Measurements from ENCODE around the gene DDX1.

The DDX1 gene

DNA sequence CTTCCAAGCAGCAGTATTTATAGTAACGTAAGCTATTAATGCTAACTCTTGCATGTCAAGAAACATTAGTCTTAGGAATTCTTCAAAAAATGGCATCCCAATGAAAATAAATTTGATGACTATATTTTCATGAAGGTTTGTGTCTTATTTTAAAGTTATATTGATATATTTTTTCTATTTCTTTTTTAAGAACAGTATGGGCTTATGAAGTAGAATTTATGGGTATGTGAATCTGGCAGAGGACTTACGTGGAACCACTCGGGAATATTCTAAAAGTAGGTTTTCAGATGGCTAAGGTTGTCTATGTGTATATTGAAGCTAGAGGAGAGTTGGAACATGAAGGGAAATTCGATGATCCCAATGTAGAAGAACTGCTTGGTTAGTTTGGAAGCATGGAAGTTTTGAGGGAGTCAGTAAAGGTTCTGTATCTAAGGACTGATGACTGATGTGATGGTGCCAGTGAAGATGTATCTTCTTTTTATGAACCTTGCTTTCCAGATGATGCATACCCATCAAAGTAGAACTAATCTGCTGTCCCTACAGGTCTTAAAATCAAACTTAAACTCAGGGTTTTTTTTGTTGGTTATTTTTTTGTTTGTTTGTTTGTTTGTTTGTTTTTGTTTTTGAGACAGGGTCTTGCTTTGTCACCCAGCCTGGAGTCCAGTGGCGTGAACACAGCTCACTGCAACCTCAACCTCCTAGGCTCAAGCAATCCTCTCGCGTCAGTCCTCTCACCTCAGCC is 39.5 kb downstream of the DDX1 start:
- DNase-seq = no peak

DNA sequence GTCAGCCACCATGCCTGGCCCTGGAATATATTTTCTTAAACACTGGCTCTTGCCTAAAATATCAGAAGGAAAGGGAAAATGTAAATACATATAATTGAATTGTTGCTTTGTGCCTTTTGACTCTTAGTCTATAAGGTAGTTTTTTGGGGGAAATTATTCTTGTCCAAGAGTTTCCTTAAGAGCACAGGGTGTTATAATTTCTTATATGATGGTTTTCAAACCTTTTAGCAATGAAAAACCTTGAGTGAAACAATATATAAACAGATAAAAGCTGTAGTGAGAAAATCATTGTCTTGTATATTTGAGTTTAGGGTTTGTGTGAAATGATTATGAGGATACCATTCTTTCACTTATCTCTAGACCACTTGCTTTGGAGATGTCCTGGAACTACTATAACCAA is 40.2 kb downstream of the DDX1 start:
- DNase-seq = no peak

DNA sequence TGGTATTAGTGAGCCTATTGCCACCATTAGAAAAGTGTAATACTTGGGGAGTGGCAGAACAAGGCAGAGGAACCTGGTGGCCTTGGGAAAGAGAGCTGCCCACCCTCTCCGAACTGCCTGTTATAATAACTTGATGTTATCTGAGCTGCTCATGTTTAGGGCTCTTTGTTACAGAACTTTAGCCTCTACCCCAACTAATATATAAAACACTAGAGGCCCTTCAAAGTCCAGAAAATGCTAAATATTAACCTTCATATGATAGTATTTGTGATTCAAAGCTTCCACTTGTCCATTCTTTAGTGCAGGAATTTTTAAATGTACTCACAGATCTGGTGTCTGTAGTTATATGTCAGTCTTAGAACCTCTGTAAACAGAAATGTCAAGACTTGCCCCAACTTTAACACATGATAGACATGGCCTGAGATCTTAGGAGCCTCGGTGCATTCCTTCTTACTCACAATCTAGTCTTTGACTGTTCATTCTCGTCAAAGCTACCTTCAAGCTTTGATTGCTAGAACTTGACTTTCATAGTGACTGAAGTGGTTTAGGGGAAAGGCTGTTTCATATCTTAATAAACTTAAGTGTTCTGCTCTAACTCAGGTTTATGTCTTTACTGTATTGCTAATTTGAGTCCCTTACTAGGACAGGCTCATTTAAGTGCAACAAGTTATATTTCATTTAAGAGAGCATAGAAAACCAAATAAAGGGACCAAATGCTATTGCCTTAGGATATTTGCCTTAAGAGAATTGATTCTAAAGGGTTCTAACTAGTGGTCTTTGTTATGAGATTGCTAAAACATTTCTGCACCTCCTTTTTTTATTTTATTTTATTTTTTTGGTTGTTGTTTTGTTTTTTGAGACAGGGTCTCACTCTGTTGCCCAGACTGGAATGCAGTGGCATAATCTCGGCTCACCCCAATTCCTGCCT is 41.6 kb downstream of the DDX1 start:
- DNase-seq = no peak

DNA sequence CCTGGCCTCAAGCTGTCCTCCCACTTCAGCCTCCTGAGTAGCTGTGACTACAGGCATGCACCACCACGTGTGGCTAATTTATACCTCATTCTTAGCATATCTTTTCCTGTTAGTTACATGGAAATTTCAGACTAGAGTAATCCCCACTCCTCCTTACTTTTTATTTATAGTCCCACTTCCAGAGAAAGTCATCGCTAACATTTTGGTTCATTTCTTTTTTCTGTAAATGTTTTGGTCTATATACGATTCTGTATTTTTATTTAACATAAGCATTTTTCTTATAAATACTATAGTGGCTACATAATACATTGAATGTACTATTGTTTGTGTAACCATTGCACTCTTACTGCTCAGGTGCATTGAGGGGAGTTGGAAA is 42.3 kb downstream of the DDX1 start:
- DNase-seq = no peak

DNA sequence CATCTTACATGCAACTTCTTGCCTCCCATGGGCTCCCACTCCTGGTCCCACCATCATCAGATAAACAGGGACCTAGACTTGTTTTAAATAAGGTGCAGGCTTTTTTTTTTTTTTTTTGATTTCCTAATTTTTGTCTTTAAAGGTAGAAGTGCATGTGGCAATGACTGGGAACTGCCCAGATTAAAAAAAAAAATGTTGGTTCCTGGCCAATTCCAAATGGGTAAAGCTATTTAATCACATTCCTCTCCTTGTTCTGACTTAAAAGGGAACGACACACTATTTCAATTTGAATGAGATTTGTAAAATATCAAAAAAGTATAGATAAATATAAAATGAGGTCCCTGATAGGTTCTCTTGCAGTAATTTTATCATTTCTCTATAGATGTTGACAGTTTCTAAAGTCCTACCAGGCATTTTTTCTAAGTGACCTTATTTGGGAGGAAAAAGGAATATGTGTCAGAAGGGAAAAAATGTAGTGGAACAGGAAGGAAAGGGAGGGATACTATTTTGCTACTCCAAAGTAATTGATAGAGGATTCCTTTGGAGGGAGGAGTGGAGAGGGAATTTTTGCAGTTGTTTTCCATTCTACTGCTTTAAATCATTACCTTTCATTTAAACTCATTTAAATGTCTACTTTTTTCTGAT is 43.3 kb downstream of the DDX1 start:
- no peak for DNase-seq

DNA sequence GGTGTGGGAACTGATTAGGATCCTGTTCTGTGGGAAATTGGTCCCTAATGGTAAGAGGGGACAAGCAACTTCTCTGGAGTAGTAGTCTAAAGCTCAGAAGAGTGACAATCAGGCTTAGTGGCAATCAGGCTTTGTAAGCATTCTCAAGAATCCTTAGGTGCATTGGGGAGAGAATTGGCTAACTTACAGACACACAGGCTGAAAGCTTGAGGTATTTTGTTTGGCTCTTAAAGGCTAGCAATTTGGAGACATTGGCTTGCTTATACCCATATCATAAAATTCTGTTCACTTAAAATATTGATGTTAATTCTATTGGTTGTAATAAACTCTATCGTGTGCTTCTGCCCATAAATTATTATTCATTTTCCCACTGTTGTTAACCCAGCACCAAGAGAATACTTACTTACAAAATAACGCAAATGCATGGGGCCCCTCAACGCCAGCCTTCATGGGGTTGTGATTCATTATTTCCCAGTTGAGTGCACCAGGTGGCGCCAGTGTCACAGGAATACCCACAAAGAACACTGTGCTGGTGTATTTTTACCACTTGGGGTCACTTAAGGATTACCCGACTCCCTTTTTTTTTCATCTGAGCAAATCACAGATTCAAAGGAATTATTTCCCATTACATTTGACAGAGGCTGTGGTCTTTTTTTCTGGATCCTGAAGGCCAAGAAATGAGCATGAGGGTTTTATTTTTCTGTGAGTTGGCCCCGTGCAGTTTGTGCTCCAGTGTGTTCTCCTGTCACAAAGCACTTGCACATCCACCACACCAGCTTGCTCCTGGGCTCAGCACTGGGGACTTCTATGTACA is 45.5 kb downstream of the DDX1 start:
- DNase-seq = peak; percentile 60

DNA sequence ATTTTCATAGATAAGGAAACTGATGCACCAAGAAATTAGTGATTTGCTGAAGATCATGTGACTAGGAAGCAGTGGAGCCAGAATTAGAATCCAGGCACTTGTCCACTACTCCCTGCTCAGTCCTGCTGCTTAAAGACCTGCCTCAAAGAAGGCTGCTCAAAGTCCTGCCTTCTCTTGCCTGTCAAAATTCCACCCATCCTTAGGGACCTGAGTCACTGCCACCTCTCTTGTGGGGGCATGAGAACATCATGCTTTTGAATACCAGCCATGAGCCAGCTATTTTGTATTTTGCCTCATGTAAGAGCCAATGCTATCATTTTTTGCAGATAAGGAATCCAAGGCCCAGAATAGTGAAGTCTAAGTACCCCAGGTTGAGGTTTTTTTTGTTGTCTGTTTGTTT is 47.1 kb downstream of the DDX1 start:
- DNase-seq = no peak

DNA sequence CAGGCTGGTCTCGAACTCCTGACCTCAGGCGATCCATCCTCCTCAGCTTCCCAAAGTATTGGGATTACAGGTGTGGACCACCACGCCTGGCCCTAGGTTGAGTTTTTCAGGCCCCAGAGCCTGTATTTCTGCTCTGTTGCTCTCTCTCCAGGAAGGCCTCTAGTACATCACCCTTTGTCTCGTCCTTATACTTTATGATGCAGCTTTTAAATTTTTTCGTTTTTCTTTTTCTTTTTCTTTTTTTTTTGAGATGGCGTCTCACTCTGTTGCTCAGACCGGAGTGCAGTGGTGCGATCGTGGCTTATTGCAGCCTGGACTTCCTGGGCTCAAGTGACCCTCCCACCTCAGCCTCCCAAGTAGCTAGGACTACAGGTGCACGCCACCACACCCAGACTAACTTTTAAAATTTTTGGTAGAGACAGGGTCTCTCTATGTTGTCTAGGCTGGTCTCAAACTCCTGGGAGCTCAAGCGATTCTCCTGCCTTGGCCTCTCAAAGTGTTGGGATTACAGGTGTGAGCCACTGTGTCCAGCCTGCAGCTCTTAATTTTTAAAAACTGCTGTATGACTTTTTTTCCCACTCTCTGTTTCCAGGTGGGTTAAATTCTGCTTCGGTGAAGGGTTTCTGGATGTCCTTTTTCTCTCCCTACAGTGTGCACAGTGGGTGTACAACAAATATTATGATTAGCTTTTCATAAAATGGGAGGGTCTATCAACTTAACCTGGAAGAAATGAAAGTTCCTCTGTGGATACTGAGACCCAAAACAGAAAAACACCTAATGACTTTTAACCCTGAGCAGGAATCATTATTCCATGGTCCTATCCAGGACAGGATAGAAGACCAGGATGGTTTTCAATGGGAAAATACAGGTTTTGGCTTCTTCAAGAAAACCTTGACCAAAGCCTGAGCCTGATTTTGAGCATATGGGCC is 47.9 kb downstream of the DDX1 start:
- no peak for DNase-seq

DNA sequence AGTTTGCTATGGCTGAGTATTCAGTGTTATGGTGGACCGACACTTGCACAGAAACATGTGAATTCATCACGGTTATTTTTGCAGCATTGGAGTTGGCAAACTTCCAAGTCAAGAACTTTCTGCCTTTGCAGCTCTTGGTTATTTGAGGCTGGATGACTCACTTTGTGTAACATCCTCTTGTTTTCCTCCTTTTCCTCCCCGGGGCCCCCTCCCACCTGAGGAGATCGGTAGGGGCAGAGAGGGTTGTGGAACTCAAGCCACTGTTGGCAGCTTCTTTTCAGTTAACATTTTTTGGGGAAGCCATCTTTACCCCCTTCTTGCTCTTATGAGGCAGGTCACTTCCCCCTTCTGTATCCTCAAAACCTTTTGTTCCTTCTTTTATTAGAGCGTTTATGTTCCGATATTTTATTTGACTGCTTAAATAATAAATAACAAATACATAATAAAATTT is 48.6 kb downstream of the DDX1 start:
- DNase-seq = no peak

DNA sequence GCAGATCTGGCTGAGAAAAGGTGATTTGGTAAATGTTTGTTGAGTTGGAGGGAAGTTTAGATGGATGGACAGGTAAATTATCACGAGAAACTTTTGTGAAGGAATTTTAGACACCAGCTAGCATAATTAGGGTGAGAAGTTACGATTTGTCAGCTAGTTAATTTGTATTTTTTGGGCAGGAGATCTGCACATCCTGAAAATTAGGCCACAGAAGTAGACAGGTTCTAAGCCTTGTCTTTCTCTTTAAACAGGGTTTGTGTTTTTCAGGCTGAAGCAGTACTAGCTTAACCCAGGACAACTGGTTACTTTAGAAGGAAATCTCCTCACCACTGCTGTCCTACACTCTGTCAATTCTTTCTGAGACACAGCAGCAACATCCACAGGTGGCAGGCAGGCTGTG is 49.1 kb downstream of the DDX1 start:
- DNase-seq = no peak

DNA sequence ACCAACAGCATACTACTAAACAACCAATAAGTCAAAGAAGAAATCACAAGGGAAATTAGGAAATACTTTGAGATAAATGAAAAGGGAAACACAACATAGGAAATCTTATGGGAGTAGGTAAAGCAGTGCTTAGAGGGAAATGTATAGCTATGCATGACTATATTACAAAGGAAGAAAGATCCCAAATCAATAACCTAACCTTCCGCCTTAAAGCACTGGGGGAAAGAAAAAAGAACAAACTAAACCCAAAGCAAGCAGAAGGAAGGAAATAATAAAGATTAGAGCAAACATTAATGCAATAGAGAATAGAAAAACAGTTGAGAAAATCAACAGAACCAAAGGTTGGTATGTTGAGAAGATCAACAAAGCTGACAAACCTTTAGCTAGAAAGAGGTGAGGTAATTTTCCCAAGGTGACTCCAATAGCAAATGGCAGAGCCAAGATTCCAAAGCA is 49.9 kb downstream of the DDX1 start:
- no peak for DNase-seq

DNA sequence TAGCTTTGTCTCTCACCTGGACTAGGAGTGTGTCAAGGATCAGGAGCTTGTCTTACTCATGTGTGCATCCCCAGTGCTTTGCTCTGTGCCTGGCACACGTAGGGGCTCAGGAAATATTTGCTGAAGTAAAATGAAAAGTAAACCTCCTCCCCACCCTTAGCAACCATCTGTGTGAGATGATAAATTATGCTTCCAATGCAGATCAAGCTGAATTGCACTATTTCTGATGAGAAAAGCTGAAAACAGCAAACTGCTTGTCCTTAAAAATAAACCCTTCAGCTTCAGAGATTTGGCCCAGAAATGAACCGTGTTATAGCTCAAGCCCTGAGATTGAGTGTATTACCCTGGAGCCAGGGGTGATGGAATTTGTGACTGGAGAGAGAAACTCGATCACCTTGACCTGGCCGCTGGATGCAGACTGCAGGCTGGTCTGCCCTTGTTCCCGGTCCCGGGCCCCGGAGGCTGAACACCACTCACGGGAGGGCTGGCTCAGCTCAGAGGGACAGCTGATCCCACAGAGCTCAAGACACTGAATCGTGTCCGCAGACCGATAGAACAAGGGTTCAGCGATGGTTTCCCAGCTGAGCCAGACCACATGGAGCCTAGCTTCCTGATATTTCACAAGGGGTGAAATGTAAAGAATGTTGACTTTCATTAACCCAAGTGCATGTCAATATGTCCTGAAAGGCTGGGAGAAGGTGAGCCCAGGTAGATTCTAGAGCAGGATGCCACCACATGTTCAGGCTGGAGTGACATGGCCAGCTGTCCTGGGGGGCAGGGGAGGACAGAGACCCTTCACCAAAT is 50.5 kb downstream of the DDX1 start:
- DNase-seq = no peak

DNA sequence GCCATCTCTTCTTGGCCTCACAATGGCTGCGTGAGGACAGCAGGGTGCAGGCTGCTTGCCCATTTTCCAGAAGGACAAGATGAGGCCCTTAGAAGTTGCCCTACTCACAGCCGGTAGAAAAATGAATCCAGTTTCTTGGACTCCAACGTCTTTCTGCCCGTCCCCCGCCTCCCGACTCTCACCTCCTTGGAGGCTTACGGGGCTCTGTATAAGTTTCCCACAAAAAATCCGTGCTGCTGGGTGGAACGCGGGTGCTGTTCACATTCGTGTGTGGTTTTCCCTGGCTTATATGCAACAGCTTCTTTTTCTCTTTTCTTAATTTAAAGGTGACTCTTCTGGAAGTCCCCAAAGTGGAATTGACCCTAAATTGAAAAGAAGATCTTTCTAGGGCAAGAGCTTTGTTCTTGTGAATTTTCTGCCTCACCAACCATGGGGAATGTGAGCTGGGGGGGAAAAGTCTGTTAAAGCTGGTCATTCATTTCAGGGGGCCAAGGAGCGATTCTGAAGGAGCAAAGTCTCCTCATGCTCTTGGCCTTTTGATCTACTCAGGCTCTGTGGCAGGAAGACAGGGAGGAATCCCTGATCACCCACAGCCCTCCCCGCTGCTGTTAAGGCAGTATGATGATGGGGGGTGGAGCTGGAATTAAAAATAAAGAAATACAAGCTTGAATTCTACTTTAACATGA is 51.3 kb downstream of the DDX1 start:
- no peak for DNase-seq

DNA sequence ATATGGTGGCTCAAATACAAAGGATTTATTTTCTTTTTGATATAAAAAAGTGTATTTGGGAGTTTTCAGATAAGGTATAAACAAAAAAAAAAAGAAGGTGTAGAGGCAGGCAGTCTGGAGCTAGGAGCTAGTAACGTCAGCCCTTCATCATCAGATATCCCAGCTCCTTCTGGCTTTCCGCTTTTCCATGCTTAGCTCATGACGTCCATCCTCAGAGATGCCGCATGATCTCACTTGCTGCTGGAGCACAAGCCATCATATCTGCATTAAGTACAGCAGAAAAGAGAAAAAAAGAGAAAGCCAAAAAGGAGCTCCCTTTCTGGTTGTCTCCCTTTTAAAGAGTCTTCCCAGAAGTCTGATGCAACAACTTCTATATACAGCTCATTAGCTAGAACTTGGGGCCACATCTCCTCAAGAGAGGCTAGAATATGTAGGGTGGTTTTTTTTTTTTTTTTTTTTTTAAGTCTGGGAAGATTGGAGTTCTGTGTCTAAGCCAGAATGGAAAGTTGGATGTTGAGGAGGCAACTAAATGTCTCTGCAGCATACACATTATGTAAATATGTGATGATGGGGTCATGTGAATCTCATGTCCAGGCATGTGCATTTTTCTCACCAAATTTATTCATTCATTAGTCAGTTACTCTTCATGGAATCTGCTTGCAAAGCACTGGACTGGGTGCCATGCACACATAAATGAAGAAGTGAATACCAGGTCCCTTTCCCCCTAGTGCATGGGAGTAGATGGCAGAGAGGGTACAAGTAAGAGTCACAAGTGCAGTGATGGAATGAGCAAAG is 52.3 kb downstream of the DDX1 start:
- DNase-seq = no peak

DNA sequence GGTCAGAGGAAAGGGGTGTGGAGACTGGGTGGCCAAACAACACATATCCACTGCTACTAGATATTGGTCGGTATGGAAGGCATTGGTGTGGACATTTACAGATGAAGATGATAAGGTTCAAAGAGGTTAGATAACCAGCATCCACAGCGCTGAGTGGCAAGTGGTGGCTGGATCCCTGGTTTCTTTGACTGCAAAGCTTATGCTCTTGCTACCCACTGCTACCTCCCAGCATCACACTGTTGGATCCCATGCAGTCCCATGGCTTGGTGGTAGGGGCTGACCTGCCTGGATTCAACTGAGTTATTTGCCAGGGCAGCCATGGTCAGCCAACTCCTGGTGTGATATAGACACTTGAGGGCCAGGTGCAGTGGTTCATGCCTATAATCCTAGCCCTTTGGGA is 53.6 kb downstream of the DDX1 start:
- no peak for DNase-seq

DNA sequence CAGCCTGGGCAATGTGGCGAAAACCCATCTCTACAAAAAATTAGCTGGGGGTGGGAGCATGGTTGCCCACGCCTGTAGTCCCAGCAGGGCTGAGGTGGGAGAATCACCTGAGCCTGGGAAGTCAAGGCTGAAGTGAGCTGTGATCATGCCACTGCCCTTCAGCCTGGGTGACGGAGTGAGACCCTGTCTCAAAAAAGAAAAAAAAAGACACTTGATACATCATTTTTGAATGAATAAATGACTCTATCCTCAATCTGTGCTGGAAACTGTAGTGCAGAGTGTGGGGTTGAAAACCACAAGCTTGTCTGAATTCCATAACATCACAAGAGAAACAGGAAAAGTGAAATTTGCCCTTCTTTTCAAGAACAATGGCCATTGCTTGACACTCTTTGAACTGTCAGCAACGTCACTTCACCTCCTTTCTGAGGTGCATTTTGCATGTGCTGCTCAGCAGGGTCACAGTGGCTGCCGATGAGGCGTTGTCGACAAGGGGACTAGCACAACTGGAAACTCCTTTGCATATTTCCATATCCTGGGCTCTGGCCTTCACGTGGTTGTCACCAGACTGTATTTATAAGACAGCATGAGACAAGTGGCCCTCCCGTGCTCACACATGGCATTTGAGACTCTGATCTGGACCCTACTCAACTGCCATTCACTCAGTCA is 54.2 kb downstream of the DDX1 start:
- no peak for DNase-seq

DNA sequence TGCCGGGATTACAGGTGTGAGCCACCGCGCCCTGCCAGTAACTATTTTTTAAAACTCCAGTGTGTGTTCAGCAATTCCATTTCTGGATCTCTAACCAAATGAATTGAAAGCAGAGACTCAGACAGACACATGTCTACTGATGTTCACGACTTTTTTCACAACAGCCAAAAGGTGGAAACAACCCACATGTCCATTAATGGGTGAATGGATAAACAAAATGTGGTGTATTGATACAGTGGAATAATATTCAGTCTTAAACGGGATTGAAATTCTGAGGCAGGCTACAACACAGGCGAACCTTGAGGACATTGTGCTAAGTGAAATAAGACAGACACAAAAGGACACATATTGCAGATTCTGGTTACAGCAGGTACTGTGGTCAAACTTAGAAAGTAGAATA is 55.0 kb downstream of the DDX1 start:
- no peak for DNase-seq
